Measurements from ENCODE around the gene S100A9.

Gene S100A9

DNA sequence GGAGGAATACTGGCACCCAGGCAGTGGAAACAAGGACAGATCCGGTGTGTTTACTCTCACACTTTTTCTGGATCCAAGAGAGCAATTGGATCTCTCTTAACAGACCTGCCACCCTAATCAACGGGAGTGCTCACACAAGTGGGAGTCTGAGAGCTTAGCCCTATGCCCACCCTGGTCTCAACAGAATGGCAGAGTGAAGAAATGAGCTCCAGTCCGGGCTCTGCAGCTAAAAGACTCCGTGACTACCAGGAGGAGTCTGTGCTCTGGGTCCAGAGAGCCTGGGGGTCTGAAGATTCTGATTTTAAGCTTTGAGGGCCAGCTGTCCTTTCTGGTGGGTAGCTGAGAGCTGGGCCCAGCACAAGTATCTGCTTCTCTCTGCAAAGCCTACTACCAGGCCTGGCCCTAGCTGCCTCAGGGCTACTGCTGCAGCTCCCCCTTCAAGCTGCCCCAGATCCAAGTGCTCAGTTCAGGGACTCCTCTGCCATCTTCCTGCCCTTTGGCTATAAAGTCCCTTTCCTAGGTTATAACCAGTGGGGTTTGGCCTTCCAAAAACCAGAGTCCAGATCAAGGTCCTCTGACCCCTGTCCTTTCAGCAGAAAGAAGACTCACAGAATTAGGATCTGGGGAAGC, 3.9 kb downstream of the S100A9 start:
- no peak for DNase-seq

DNA sequence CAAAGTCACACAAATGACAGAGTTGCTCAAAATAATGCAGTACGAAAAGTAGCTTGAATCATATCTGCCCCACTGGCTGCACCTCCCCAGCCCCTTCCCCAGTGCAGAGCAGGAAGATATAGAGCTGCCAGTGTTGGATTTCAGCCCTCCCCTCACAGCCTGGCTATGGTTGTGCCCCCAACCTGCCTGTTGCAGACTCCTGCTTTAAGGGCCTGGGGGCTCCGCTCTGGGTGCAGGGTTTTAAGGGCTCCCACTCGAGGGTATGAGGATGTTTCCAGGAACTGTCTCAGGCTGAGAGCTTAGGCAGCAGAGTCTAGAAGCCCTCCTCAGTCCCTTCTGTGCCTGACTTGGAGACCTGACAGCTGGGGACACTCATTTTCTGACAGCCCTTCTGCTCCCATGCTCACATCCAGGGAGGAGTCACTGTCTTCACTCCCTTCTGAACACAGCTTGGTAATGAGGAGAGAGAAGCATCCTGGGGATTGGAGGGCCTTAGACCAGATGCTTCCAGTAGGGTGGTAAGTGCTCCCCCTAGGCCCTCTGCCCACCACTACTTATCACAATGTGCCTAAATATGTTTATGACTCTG, 4.6 kb downstream of the S100A9 start:
- DNase-seq: no peak

DNA sequence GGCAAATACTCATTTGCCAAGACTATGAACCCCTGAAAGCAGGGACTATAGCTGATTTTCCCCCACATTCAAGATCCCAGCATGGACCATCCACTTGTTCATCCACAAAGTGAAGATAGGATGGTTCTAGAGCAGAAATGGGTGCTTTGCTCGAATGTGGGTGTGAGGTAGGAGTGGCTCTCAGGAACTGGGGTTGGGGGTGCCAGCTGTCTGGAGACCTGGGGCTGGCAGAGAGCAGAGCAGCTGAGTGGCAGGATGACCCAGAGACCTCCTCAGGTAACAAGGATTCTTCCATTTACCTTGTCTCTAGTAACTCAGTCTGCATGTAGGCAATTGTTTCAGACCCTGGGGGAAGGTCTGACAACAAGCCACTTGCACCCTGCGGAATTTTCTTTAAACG, 6.0 kb downstream of the S100A9 start:
- DNase-seq: no peak

GRCh38 chr1:153364156-153364555, 6.5 kb downstream of the S100A9 start:
- no peak for DNase-seq

DNA sequence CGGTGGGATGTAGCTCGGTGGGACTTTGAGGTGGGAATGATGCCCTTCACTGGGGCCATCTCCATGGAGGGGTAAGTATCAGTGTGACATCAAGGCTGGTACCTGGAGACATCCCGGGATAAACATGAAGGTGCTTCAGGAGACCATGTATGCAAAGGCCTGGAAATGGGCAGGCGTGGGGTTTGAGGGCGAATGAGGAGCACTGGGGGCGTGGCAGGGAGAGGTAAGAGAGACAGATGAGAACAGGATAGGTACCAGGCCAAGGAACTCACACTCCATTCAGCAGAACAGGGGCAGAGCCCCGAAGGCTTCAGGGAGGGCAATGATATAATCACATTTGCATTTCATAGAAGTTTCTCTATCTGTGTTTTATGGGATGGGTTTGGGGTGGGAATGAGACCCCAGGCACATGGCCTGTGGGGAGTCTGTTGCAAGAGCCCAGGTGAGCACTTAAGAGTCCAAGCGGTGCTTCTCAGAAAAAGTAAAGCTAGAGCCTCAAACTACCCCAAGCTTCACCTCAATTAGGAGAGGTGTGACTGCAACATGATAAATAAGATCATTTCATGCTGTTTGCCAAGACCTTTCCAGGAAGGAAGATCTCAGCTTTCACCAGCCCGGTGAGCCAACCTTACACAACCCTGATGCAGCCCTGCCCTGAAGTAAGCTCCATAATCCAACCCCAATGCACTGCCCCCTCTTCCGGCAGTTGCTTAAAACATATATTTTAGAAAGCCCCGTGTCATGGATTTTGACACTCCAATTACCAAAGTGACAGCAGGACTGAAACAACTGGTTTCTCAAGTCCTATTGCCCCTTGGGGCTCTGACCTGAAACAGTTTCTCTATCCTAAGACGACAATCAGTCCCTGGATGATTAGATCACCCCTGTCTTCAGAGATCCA, 7.4 kb downstream of the S100A9 start:
- DNase-seq: no peak

DNA sequence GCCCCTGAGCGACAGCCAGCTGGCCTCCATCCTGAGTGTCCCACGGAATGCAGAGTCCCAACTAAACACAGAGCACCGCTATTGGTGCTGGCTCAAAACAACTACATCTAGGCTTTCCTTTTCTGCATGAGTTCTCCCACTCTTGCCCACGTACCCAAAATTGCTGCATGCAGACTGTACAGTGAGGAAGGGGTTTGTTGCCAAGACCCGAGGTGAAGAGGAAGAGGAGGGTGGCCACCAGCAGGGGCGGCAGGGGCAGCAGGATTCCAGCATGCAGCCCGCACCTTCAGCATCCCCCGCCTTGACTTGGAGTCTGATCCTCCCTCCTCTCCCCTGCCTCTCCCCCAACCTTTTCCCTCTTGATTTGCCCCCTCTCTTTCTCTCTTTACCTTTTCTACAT, 8.0 kb downstream of the S100A9 start:
- DNase-seq: no peak

DNA sequence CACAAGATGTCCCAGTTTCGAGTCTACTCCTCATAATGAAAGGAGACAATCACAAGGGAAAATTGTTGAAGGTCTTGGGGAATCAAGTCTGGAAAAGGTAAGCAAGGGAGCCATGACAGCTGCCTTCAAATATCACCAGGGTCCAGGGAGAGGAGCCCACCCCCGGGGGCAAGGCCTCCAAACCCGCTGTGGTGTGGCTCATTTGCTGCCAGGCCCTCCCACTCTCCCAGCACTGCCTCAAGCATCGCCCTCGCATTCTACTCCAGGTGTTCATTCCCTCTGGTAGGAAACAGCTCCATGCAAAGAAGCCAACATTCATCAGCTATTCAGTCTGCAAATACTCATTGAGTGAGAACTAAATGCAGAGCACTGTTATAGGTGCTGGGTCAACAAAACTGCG, 8.6 kb downstream of the S100A9 start:
- no peak for DNase-seq

DNA sequence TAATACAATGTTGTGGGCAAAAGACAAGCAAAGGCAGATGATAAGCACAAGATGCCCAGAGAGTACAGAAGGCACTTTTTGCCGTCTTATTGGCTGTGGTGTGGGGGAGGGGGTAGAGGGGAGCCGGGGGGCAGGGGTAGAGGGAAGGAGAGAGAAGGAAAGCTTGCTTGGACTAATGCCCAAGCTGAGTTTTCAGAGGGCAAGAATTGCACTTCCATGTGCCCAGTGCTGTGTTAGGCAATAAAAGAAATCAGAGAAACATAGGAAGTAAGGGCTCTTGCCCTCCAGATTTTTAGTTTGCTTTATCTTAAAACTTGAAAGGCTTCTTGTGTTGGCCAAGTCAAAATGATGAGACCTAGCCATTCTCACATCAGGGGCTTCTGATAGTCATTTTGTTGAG, 9.4 kb downstream of the S100A9 start:
- no peak for DNase-seq

DNA sequence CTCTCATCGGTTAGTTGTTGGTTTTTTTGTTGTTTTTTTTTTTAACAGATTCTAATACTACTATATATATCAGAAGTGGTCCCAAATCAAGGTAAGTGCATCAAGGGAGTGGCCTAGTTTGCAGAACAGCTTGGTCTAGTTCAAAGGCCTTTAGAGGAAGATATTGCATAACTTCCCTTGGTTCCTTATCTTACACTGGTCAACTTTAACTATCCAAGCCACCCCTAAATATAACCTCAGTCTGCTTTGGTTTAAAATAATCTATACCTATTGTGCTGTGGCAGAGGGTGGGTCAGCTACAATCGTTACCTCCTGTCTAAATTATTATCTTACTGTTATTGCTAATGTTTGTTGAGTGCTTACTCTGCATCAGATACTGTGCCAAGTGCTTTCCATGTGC, 10.8 kb downstream of the S100A9 start:
- DNase-seq: no peak

DNA sequence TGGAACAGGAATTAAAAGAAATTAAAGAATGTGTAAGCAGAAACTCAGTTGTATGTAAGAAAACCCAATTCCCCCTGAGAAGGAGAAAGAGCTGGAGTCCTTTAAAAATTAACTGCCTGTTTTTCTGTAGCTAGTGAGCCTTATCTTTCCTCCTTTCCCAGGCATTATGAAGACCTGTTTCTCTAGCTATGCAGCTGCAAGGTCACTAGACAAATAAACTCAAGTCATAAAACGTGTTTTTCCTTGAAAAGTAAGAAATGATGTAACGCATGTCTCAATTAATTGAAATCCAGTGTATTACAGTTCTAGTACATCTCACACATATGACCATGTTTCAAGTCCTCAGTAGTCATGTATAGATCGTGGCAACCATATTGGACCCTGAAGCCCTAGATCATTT, 12.5 kb downstream of the S100A9 start:
- no peak for DNase-seq

DNA sequence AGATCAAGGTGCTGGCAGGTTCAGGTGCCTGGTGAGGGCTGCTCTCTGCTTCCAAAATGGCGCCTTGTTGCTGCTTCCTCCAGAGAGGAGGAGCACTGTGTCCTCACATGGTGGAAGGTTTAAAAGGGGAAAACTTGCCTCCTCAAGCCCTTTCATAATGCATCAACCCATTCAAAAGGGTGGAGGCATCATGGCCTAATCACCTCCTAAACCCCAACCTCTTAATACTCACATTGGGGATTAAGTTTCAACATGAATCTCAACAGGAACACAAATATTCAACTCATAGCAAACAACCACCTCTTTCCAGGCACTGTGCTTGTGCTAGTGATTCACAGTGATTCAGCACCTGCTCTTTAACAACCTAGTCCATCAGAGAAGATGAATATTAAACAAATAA, 13.6 kb downstream of the S100A9 start:
- no peak for DNase-seq

- no peak for DNase-seq
Measured at GRCh38 chr1:153372571-153372970, 14.9 kb downstream of the S100A9 start.

- DNase-seq: no peak
Measured at GRCh38 chr1:153374071-153374470, 16.4 kb downstream of the S100A9 start.

DNA sequence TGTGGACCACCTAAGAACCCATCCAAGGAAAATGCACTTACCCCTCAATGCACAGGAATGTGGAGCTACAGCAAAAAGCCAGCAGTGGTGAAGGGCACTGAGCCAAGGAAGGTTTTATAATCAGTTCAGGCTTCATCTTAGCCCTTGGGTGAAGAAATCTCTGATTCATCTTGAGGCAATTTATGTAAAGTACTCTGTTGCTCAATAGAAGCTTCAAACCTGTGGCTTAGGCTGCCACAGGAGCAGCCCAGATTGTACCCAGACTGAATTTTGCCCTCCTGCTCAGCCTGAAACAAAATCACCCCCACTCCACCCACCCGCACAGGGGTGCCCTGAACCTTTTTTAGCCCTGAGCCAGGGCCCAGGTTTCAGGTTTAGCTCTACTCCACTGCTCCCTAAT, 17.9 kb downstream of the S100A9 start, which contains the start of gene S100A12:
TSS of gene S100A12 (minus strand) at position 111 of the 400 bp plus-strand sequence. CDS start 1,029 bp downstream, outside the sequence.
- DNase-seq: no peak

- DNase-seq: no peak
Measured at GRCh38 chr1:153379591-153379990, 21.9 kb downstream of the S100A9 start.

DNA sequence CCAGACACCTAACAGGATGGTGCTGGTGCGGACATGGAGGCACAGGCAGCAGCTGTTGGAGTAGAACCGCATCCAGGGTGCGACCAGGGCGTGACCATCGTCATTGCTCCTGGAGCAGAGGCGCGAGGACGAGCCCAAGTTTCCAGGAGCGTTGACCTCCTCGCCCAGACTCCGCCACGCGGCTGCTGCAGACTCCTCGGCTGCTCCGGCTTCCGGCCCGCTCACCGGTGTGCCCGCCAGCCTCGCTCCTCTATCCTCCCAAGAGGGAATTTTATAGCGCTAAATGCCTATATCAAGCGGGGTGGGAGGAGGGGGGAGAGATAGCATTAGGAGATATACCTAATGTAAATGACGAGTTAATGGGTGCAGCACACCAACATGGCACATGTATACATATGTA, 23.1 kb downstream of the S100A9 start:
- DNase-seq: no peak

GRCh38 chr1:153384958-153385580, 27.4 kb downstream of the S100A9 start:
- no peak for DNase-seq

- DNase-seq: no peak
Measured at GRCh38 chr1:153386500-153386901, 28.8 kb downstream of the S100A9 start.

- no peak for DNase-seq
Measured at GRCh38 chr1:153387001-153387400, 29.3 kb downstream of the S100A9 start.

GRCh38 chr1:153387785-153388184, 30.1 kb downstream of the S100A9 start:
- DNase-seq: no peak

DNA sequence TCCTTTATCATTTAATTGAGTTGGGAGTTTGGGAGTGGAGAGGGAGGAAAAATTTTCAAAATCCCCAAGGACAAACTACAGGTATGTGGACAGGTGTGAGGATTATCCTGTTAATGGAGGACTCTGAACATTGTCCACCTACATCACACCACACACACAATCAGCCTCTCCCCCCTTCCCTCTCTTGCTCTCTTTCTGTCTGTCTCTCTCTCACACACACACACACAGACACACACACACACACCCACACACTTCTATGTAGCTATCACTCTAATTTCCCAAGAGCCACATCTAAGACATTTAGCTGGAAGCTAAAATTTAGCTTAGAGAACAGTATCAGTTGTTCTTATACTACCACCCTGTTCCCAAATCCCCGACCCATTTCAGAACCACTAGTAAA, 31.7 kb downstream of the S100A9 start:
- DNase-seq: no peak

- DNase-seq: no peak
Measured at GRCh38 chr1:153389973-153390879, 32.6 kb downstream of the S100A9 start.

All from RPMI8226 (cell line).